ENCODE data around the gene TENM4. TPM values are rescaled to one million over a fixed set of nuclear protein-coding genes. Genes with fewer than 3 reads are reported as not detected.

The TENM4 gene
- polyA plus RNA-seq, 1 experiment: 5.5 TPM

DNA sequence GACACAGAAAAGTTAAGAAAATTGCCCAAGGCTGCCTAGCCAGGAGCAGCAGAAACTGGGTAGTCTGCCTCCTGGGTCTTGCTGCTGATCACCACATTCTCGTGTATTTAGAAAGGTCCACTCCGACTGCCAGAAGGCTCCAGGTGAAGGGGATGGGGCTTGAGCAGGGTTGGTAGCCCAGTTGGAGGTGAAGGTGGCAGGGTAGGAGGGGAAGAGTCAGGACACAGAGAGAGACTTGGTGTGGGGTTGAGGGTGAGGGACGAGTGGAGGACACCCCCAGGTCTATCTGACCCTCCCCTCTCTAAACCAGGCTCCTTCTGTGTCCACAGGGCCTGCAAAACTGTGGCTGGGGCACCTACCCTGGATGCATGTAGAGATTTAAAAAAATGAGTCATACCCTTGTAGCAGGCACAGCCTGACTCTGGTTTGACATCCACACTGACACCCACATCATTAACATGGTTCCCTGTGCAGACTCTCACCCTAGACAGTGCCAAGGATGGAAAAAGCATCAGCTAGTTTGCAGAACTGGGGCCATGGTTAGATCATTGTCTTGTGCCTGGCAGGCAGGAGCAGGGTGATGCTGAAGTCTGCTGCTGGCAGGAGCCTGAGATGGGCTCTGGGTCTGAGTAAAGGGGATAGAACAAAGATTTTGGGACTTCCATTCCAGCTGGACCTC is 273.2 kb downstream of the TENM4 start:
- Histone ChIP-seq H3K4me3 (ENCODE audit: low read depth, low read length) (no peak overlapping the region), H3K27me3 (ENCODE audit: control insufficient read depth, insufficient read depth, low read length) (no peaks in the 10 kb centered on the region), H3K27ac (ENCODE audit: low read depth, low read length) (no peak overlapping the region), H3K9me3 (ENCODE audit: control insufficient read depth, insufficient read depth, low read length) (no peaks in the 10 kb centered on the region)
- CTCF ChIA-PET: no interaction called here
- DNase-seq (ENCODE audit: low read depth, low spot score): no peak
- POLR2A ChIA-PET: no interaction called here
- no peak for TF ChIP-seq CTCF (IDR thresholded peaks at IDR 0.05; ENCODE audit: low read depth, low read length)

DNA sequence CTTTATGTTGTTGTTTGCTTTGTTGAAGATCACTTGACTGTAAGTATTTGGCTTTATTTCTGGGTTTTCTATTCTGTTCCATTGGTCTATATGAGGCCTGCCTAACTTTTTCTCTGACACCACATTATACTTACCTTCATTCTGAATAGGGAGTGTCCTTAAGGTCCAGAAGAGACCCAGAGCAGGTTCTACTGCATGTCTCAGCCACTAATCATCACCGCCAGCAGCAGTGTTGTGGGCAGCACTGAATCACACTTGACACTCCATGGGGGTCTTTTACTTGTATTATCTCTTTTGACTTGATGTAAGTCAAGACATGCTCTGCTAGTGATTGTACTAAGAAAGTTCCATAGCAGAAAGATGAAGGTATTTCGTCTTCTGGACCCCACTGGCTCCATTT is 274.9 kb downstream of the TENM4 start:
- DNase-seq (ENCODE audit: low read depth, low spot score): no peak
- H3K4me3 ChIP-seq (ENCODE audit: low read depth, low read length): no peak overlapping the region
- no peaks in the 10 kb centered on the region for H3K9me3 ChIP-seq (ENCODE audit: control insufficient read depth, insufficient read depth, low read length)
- no peak for TF ChIP-seq CTCF (IDR thresholded peaks at IDR 0.05; ENCODE audit: low read depth, low read length)
- no peaks in the 10 kb centered on the region for H3K27me3 ChIP-seq (ENCODE audit: control insufficient read depth, insufficient read depth, low read length)
- CTCF ChIA-PET: no interaction called here
- H3K27ac ChIP-seq (ENCODE audit: low read depth, low read length): no peak overlapping the region
- POLR2A ChIA-PET: no interaction called here

GRCh38 chr11:79160791-79161403 is 279.9 kb downstream of the TENM4 start:
- no peak overlapping the region for H3K27ac ChIP-seq (ENCODE audit: low read depth, low read length)
- POLR2A ChIA-PET: no interaction called here
- no peak for DNase-seq (ENCODE audit: low read depth, low spot score)
- no peaks in the 10 kb centered on the region for H3K9me3 ChIP-seq (ENCODE audit: control insufficient read depth, insufficient read depth, low read length)
- CTCF ChIA-PET: interaction anchor here (2.7 kb wide), 1 partner anchor 515 kb away, joined by 11 read pairs; no protein-coding TSS in a partner anchor
- H3K4me3 ChIP-seq (ENCODE audit: low read depth, low read length): no peak overlapping the region
- no peak for TF ChIP-seq CTCF (IDR thresholded peaks at IDR 0.05; ENCODE audit: low read depth, low read length)
- H3K27me3 ChIP-seq (ENCODE audit: control insufficient read depth, insufficient read depth, low read length): no peaks in the 10 kb centered on the region

DNA sequence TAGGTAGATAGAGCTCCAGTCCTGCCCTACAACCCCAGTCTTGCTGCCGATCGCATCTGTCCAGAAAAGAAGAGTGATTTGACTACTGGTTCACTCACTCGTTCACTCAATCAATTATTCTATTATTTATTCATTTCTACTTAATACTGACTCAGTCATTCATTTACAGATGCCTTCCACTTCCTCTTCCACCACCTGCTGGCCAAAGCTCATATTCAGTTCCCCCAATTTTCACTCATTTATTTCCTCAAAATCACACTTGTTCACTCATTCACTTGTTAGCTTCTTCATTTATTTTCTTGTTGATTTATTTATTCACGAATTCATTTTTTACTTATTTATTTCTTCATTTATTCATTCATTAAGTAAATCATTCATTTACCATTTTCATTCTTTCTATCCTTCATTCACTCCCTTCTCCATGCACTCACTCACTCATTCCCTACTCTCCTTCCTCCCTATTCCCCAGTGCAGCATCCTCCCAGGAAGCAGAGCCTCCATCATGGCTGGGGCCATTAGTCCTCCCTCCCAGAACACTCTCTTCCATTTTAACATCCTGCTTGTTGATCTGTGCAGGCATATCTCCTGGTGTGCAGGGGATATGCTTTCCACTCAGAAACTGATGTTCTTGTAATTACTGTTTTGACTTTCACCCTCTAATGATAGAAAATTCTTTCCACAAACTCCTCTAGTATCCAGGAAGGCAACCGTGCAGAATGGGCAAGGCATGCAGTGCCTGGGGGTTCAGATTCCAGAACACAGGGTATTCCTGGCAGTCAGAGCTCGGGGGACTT is 281.0 kb downstream of the TENM4 start:
- Histone ChIP-seq H3K9me3 (ENCODE audit: control insufficient read depth, insufficient read depth, low read length) (no peaks in the 10 kb centered on the region), H3K27me3 (ENCODE audit: control insufficient read depth, insufficient read depth, low read length) (no peaks in the 10 kb centered on the region), H3K4me3 (ENCODE audit: low read depth, low read length) (no peak overlapping the region), H3K27ac (ENCODE audit: low read depth, low read length) (no peak overlapping the region)
- POLR2A ChIA-PET: no interaction called here
- CTCF ChIA-PET: interaction anchor here (2.7 kb wide), 1 partner anchor 514 kb away, joined by 11 read pairs; no protein-coding TSS in a partner anchor
- peak; percentile 32; the same call in 1 of the 2 replicates for TF ChIP-seq CTCF (IDR thresholded peaks at IDR 0.05; ENCODE audit: low read depth, low read length)
- no peak for DNase-seq (ENCODE audit: low read depth, low spot score)

GRCh38 chr11:79157738-79158137 is 283.1 kb downstream of the TENM4 start:
- Histone ChIP-seq H3K4me3 (ENCODE audit: low read depth, low read length) (no peak overlapping the region), H3K27ac (ENCODE audit: low read depth, low read length) (no peak overlapping the region), H3K27me3 (ENCODE audit: control insufficient read depth, insufficient read depth, low read length) (no peaks in the 10 kb centered on the region), H3K9me3 (ENCODE audit: control insufficient read depth, insufficient read depth, low read length) (no peaks in the 10 kb centered on the region)
- CTCF ChIA-PET: interaction anchor here (0.5 to 0.8 kb wide), 2 partner anchors 78 to 512 kb away, joined by 3 read pairs; no protein-coding TSS in a partner anchor
- no peak for TF ChIP-seq CTCF (IDR thresholded peaks at IDR 0.05; ENCODE audit: low read depth, low read length)
- POLR2A ChIA-PET: no interaction called here
- no peak for DNase-seq (ENCODE audit: low read depth, low spot score)
